ENCODE results near the gene PLEKHG5. TPM values are rescaled to one million over a fixed set of nuclear protein-coding genes. Genes with fewer than 3 reads are reported as not detected.

PLEKHG5 gene
- total RNA-seq, 4 donors from 2014 or later = 17.9 to 42.7 (median 37.1) TPM

GRCh38 chr1:6528492-6528891 lies 37.0 kb upstream of the PLEKHG5 start:
- TF ChIP-seq POLR2A (IDR thresholded peaks at IDR 0.05) = no peak
- TF ChIP-seq EP300 (IDR thresholded peaks at IDR 0.05; ENCODE audit: low read depth) = no peak
- no peak for TF ChIP-seq POLR2AphosphoS5 (IDR thresholded peaks at IDR 0.05)
- TF ChIP-seq CTCF (IDR thresholded peaks at IDR 0.05) = no peak
- Histone ChIP-seq H3K36me3 (peaks cover 0 to 58% (median 30%) of the 10 kb centered on the region in 4 donors), H3K4me1 (no peaks in the 10 kb centered on the region), H3K27ac (no peak overlapping the region), H3K4me3 (no peak overlapping the region), H3K9me3 (no peaks in the 10 kb centered on the region), H3K27me3 (no peaks in the 10 kb centered on the region)
- DNase-seq = no peak
- 95 to 100% methylated on average over 3 to 7 of the region's 7 CpGs for WGBS, 2 donors (ENCODE audit: low coverage in 1 of 2)
- intact Hi-C loops (cut with DNase I; ENCODE audit: low total_unique reads) = no loop called here
- in situ Hi-C loops (cut with MboI; ENCODE audit: low pct_ligation_motif_present in 1 of 4, low pct_unique_long_range_greater_than_20kb in 1 of 4, low sequenced_read_pairs in 3 of 4) = no loop called here

DNA sequence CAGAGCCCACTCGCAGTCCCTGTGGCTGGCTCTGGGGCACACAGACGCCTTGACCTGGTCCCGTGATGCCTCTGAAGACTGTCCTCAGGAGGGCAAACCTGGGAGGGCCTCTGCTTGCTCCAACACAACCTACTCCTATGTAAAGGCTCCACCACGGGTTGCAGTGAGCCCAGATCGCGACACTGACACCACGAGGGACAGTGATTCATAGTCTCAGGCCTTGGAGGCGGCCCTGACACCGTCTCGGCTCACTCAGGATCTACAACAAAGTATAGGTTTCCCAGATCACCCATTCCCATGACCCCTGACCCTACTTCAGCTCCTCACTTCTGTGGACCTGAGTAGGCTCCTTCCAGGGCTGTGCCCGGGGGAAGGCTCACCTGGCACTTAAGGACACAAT lies 34.8 kb upstream of the PLEKHG5 start:
- H3K9me3 ChIP-seq = no peaks in the 10 kb centered on the region
- H3K4me1 ChIP-seq = no peaks in the 10 kb centered on the region
- intact Hi-C loops (cut with DNase I; ENCODE audit: low total_unique reads) = no loop called here
- TF ChIP-seq EP300 (IDR thresholded peaks at IDR 0.05; ENCODE audit: low read depth) (no peak), POLR2AphosphoS5 (IDR thresholded peaks at IDR 0.05) (no peak), CTCF (IDR thresholded peaks at IDR 0.05) (no peak), POLR2A (IDR thresholded peaks at IDR 0.05) (no peak)
- no peak for DNase-seq
- WGBS, 2 donors (ENCODE audit: low coverage in 1 of 2) = 75 to 88% methylated on average over 7 to 11 of the region's 11 CpGs
- H3K36me3 ChIP-seq = peaks cover 0 to 46% (median 17%) of the 10 kb centered on the region in 4 donors
- H3K27me3 ChIP-seq = no peaks in the 10 kb centered on the region
- no peak overlapping the region for H3K27ac ChIP-seq
- in situ Hi-C loops (cut with MboI; ENCODE audit: low pct_ligation_motif_present in 1 of 4, low pct_unique_long_range_greater_than_20kb in 1 of 4, low sequenced_read_pairs in 3 of 4) = no loop called here
- H3K4me3 ChIP-seq = no peak overlapping the region

- no peak for DNase-seq
- Histone ChIP-seq H3K4me3 (no peak overlapping the region), H3K4me1 (peaks cover 0 to 8% (median 0%) of the 10 kb centered on the region in 4 donors), H3K36me3 (peaks cover 0 to 24% (median 12%) of the 10 kb centered on the region in 4 donors), H3K9me3 (no peaks in the 10 kb centered on the region), H3K27ac (no peak overlapping the region), H3K27me3 (no peaks in the 10 kb centered on the region)
- peak in 4 of 5 experiments; percentile 18 to 43 (median 40) for TF ChIP-seq CTCF (IDR thresholded peaks at IDR 0.05)
- no peak for TF ChIP-seq POLR2AphosphoS5 (IDR thresholded peaks at IDR 0.05)
- 36 to 43% methylated on average over 5 to 6 of the region's 6 CpGs for whole genome bisulfite sequencing, 2 donors (ENCODE audit: low coverage in 1 of 2)
- in situ Hi-C loops (cut with MboI; ENCODE audit: low pct_ligation_motif_present in 1 of 4, low pct_unique_long_range_greater_than_20kb in 1 of 4, low sequenced_read_pairs in 3 of 4) = no loop called here
- intact Hi-C loops (cut with DNase I; ENCODE audit: low total_unique reads) = no loop called here
Observed at GRCh38 chr1:6523566-6523965, 32.1 kb upstream of the PLEKHG5 start.

DNA sequence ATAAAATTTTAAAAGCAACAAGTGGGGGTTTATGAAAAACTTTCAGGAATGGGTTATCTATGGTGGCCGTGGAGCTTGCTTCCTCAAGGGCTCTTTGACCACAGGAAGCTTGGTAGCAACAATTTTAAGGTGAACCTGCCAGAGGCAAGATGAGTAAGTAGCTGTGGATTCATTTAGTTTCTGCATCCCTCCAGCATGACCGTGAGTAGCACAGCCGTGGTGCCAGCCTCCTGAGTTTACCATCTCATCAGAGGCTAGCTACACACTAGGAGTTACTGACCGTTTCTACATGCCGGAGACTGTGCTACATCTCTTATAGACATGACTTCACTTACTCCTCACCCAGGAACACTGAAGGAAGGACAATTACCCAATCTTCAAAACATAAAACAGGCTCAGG lies 30.1 kb upstream of the PLEKHG5 start:
- H3K4me1 ChIP-seq = peaks cover 0 to 8% (median 0%) of the 10 kb centered on the region in 4 donors
- no peaks in the 10 kb centered on the region for H3K27me3 ChIP-seq
- TF ChIP-seq POLR2AphosphoS5 (IDR thresholded peaks at IDR 0.05) (no peak), EP300 (IDR thresholded peaks at IDR 0.05; ENCODE audit: low read depth) (no peak), POLR2A (IDR thresholded peaks at IDR 0.05) (no peak), CTCF (IDR thresholded peaks at IDR 0.05) (no peak)
- DNase-seq = no peak
- 50 to 63% methylated on average over 1 to 5 of the region's 5 CpGs for WGBS, 2 donors (ENCODE audit: low coverage in 1 of 2)
- no peaks in the 10 kb centered on the region for H3K9me3 ChIP-seq
- H3K4me3 ChIP-seq = no peak overlapping the region
- H3K27ac ChIP-seq = no peak overlapping the region
- intact Hi-C loops (cut with DNase I; ENCODE audit: low total_unique reads) (no loop called here), in situ Hi-C loops (cut with MboI; ENCODE audit: low pct_ligation_motif_present in 1 of 4, low pct_unique_long_range_greater_than_20kb in 1 of 4, low sequenced_read_pairs in 3 of 4) (no loop called here)
- H3K36me3 ChIP-seq = peaks cover 0 to 16% (median 7%) of the 10 kb centered on the region in 4 donors

All from transverse colon (tissue), 4 donors.